Measurements from ENCODE around the gene ISG20. TPM values are rescaled to one million over a fixed set of nuclear protein-coding genes. Genes with fewer than 3 reads are reported as not detected.

Gene ISG20
- total and polyA plus RNA-seq, 2 donors (not counting 1 experiment from before 2014, with no cell fraction given): 190 to 232 TPM

GRCh38 chr15:88621789-88622604 lies 16.8 kb upstream of the ISG20 start:
- peaks cover 61% of the 10 kb centered on the region for H3K79me2 ChIP-seq (ENCODE audit: control insufficient read depth, insufficient read depth, low read length)
- peak overlapping the region; percentile 90 for H3K27ac Mint-ChIP-seq
- DNase-seq: peak; percentile 68
- peak overlapping the region; percentile 95 for H3K4me2 ChIP-seq (replicated peaks; ENCODE audit: low read depth, low read length, poor library complexity, severe bottlenecking)
- H3K4me1 ChIP-seq (ENCODE audit: control insufficient read depth in 2 of 2, insufficient read depth in 2 of 2, low read length in 2 of 2): peaks cover 45 to 58% of the 10 kb centered on the region in 2 donors
- H3K27me3 ChIP-seq (replicated peaks in 1 of 4; ENCODE audit: control extremely low read depth in 1 of 4, control insufficient read depth in 3 of 4, insufficient read depth in 4 of 4, low read length in 3 of 4): peaks cover 0 to 3% (median 0%) of the 10 kb centered on the region in 4 experiments
- H3K4me3 Mint-ChIP-seq: peak overlapping the region; percentile 85
- peaks cover 4% of the 10 kb centered on the region for H3K27me3 Mint-ChIP-seq
- H3K36me3 ChIP-seq (replicated peaks in 1 of 2; ENCODE audit: control extremely low read depth in 1 of 2, control insufficient read depth in 1 of 2, extremely low read depth in 1 of 2, insufficient read depth in 2 of 2, low read length in 1 of 2): peaks cover 0 to 11% of the 10 kb centered on the region in 2 experiments
- TF ChIP-seq CTCF (IDR thresholded peaks at IDR 0.05) (no peak), EZH2 (IDR thresholded peaks at IDR 0.05; ENCODE audit: borderline replicate concordance, insufficient read depth, low read depth, low read length, poor library complexity, severe bottlenecking) (no peak)
- peaks cover 6% of the 10 kb centered on the region for H4K20me1 ChIP-seq (ENCODE audit: control insufficient read depth, insufficient read depth, low read length, poor library complexity, severe bottlenecking)
- peaks cover 54% of the 10 kb centered on the region for H3K4me1 Mint-ChIP-seq
- 5% methylated on average over 5 of the region's 17 CpGs for WGBS (ENCODE audit: insufficient coverage)
- intact Hi-C loops (cut with micrococcal nuclease): loop anchor here (1.0 to 10.0 kb wide), 4 partner anchors 155 to 955 kb away; partner anchors contain the start of genes ABHD2, MRPL46, MRPS11 and TICRR
- peak overlapping the region; percentile 80 for H3K9ac ChIP-seq (ENCODE audit: low read length)
- no peaks in the 10 kb centered on the region for H3K9me3 Mint-ChIP-seq (ENCODE audit: insufficient read depth)
- peak overlapping the region; percentile 81 for H2AFZ ChIP-seq (ENCODE audit: insufficient read depth, low read depth, low read length, poor library complexity, severe bottlenecking)
- peak overlapping the region; percentile 72 to 86 for H3K27ac ChIP-seq (ENCODE audit: low read length in 2 of 2)
- CTCF ChIA-PET: interaction anchor here (0.8 to 2.2 kb wide), 7 partner anchors 11 to 213 kb away, joined by 4 to 21 read pairs (median 5); no protein-coding TSS in a partner anchor
- POLR2A ChIA-PET: interaction anchor here (1.4 kb wide), 2 partner anchors 16 to 37 kb away, joined by 3 to 4 read pairs; no protein-coding TSS in a partner anchor
- no peaks in the 10 kb centered on the region for H3K9me3 ChIP-seq (ENCODE audit: control extremely low read depth in 1 of 3, control insufficient read depth in 2 of 3, insufficient read depth in 1 of 3, low read length in 2 of 3)
- peak; percentile 22 for ATAC-seq (ENCODE audit: low read depth)
- peak overlapping the region; percentile 56 to 88 (median 80) for H3K4me3 ChIP-seq (ENCODE audit: control extremely low read depth in 1 of 5, extremely low read depth in 1 of 5, insufficient read depth in 1 of 5, low read depth in 2 of 5, low read length in 4 of 5)

Measured in B cell (primary cell).